PC-3 (cell line): Measurements from ENCODE around the gene PQBP1. TPM values are rescaled to one million over a fixed set of nuclear protein-coding genes. Genes with fewer than 3 reads are reported as not detected.
"Not testable (repeated sequence)": the region's sequence is repeated elsewhere in the genome, so short reads cannot be mapped to it uniquely, and the experiment has no call there.

Experiments used
- ATAC-seq: fragments of 200-7000 bp; cut with Tn5 transposase; 2 replicates; pipeline ENCODE4 v1.9.1; 2020; ENCODE audit warnings: mild to moderate bottlenecking, moderate library complexity
- BruUV-seq: library from RNA; stranded (reverse); fragments of 400-500 nt; replicated peaks from 2 replicates; lab custom pipeline; 2021; lab: Mats Ljungman, UMichigan
- CTCF ChIA-PET: fragments of 300-600 bp; sonication (Branson Sonifier 250); formaldehyde crosslinking; loops from one replicate; lab custom pipeline; 2022; ENCODE audit warnings: antibody characterized with exemption; lab: Charles Lee
- POLR2A ChIA-PET: fragments of 300-600 bp; sonication (Branson Sonifier 250); formaldehyde crosslinking; loops from one replicate; lab custom pipeline; 2022; ENCODE audit warnings: antibody characterized with exemption; ENCODE audit not compliant: unreplicated experiment; lab: Charles Lee
- DNase-seq: peaks from one replicate; pipeline ENCODE4 v3.0.0-alpha.2; 2015
- H2AFZ ChIP-seq: fragments of 300-600 bp; sonication (generic); 2 replicates; pipeline ENCODE4 v1.6.0; 2016; ENCODE audit warnings: antibody characterized with exemption, low read length
- H3F3A ChIP-seq: fragments of 300-600 bp; sonication (generic); one replicate; pipeline ENCODE4 v1.6.0; 2017; ENCODE audit warnings: antibody characterized with exemption, low read length, control low read depth, mild to moderate bottlenecking; ENCODE audit not compliant: unreplicated experiment
- H3K27ac ChIP-seq: fragments of 300-600 bp; sonication (generic); 2 replicates; pipeline ENCODE4 v1.5.1; 2016; ENCODE audit warnings: mild to moderate bottlenecking, low read length
- H3K27me3 ChIP-seq: fragments of 300-600 bp; sonication (generic); 2 replicates; pipeline ENCODE4 v1.6.1; 2016; ENCODE audit warnings: low read length, mixed read lengths
- H3K36me3 ChIP-seq: fragments of 300-600 bp; sonication (generic); 2 replicates; pipeline ENCODE4 v1.6.1; 2016; ENCODE audit warnings: low read depth, mixed run types, low read length, mixed read lengths
- H3K4me1 ChIP-seq: fragments of 300-600 bp; sonication (generic); 2 replicates; pipeline ENCODE4 v1.5.1; 2016; ENCODE audit warnings: low read length; ENCODE audit not compliant: insufficient read depth
- H3K4me2 ChIP-seq: fragments of 300-600 bp; sonication (generic); 2 replicates; pipeline ENCODE4 v1.6.0; 2016; ENCODE audit warnings: low read length
- H3K4me3 ChIP-seq: fragments of 300-600 bp; sonication (generic); 2 replicates; pipeline ENCODE4 v1.5.1; 2016; ENCODE audit warnings: mild to moderate bottlenecking, low read length, mixed read lengths
- H3K79me2 ChIP-seq: fragments of 300-600 bp; sonication (generic); 2 replicates; pipeline ENCODE4 v1.6.1; 2017; ENCODE audit warnings: low read length, mixed read lengths
- H3K9ac ChIP-seq: fragments of 300-600 bp; sonication (generic); 2 replicates; pipeline ENCODE4 v1.6.0; 2016; ENCODE audit warnings: mild to moderate bottlenecking, low read length
- H3K9me2 ChIP-seq: fragments of 300-600 bp; sonication (generic); replicated peaks from 2 replicates; pipeline ENCODE4 v1.6.1; 2016; ENCODE audit warnings: mixed run types, low read length, mixed read lengths
- H3K9me3 ChIP-seq: fragments of 300-600 bp; sonication (generic); 2 replicates; pipeline ENCODE4 v1.6.1; 2016; ENCODE audit warnings: low read length, mixed read lengths
- H4K20me1 ChIP-seq: fragments of 300-600 bp; sonication (generic); 2 replicates; pipeline ENCODE4 v1.6.1; 2016; ENCODE audit warnings: low read length, mixed read lengths
- CTCF ChIP-seq: fragments of 300-600 bp; sonication (generic); conservative IDR thresholded peaks from 2 replicates; pipeline ENCODE4 v1.5.1; 2017; ENCODE audit warnings: antibody characterized with exemption, low read depth, mild to moderate bottlenecking, low read length
- EZH2 ChIP-seq: fragments of 300-600 bp; sonication (generic); IDR thresholded peaks from one replicate; pipeline ENCODE4 v1.6.1; 2017; ENCODE audit warnings: antibody characterized with exemption, mild to moderate bottlenecking, low read length; ENCODE audit not compliant: unreplicated experiment
- EZH2phosphoT487 ChIP-seq: fragments of 300-600 bp; sonication (generic); IDR thresholded peaks from 2 replicates; pipeline ENCODE4 v1.6.1; 2018; ENCODE audit warnings: mild to moderate bottlenecking, antibody characterized with exemption, low read length, borderline replicate concordance
- intact Hi-C: fragments of 100-400 bp; cut with micrococcal nuclease; formaldehyde crosslinking; loops from 2 replicates; pipeline ENCODE4 v1.9.0; 2023
- total RNA-seq: library from RNA; depleted of rRNA; stranded (reverse); fragments of >200 nt; gene quantifications from 2 replicates; pipeline ENCODE4 v1.2.3, GENCODE V29; 2014

The PQBP1 gene
- total RNA-seq, 1 experiment from 2014 or later, result 189 TPM

- H3F3A ChIP-seq, result no peaks in the 10 kb centered on the region
- no peak overlapping the region for H2AFZ ChIP-seq
- H3K9ac ChIP-seq, result no peak overlapping the region
- no peaks in the 10 kb centered on the region for H3K27me3 ChIP-seq
- H4K20me1 ChIP-seq, result no peaks in the 10 kb centered on the region
- no peaks in the 10 kb centered on the region for H3K4me1 ChIP-seq
- H3K27ac ChIP-seq, result no peak overlapping the region
- H3K36me3 ChIP-seq, result no peaks in the 10 kb centered on the region
- H3K9me3 ChIP-seq, result no peaks in the 10 kb centered on the region
- H3K9me2 ChIP-seq, result no peaks in the 10 kb centered on the region
- intact Hi-C loops, result no loop called here
- CTCF ChIA-PET, result no interaction called here
- H3K4me2 ChIP-seq, result no peak overlapping the region
- DNase-seq (peak; percentile 14), ATAC-seq (peak; percentile 55)
- H3K4me3 ChIP-seq, result no peak overlapping the region
- POLR2A ChIA-PET, result no interaction called here
- no TSS peak for BruUV-seq
- H3K79me2 ChIP-seq, result no peaks in the 10 kb centered on the region
- TF ChIP-seq EZH2phosphoT487 (no peak), CTCF (no peak), EZH2 (no peak)
These were observed 14.0 kb upstream of the PQBP1 start for GRCh38 chrX:48883729-48884128.

DNA sequence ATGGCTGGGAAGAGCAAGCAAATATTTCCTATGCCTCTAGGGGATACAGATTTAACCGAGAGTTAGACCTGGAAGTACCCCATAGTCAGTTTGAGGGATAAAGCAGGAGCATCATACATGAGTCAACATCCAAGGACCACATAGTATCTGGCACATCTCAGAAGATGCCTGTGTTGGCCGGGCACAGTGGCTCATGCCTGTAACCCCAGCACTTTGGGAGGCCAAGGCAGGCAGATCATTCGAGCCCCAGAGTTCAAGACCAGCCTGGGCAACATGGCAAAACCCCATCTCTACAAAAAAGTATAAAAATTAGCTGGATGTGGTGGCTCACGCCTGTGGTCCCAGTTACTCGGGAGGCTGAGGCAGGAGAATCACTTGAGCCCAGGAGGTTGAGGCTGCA is 11.1 kb upstream of the PQBP1 start:
- ATAC-seq, intact Hi-C loops, H3K27ac ChIP-seq, BruUV-seq, H3K4me3 ChIP-seq, DNase-seq, H4K20me1 ChIP-seq, H2AFZ ChIP-seq, H3K36me3 ChIP-seq, H3K79me2 ChIP-seq, H3K9me2 ChIP-seq, H3K9ac ChIP-seq, CTCF ChIA-PET, H3K27me3 ChIP-seq, H3K9me3 ChIP-seq, H3F3A ChIP-seq, H3K4me1 ChIP-seq, H3K4me2 ChIP-seq: not testable (repeated sequence)
- POLR2A ChIA-PET, result interaction anchor here (0.6 kb wide), 1 partner anchor 304 kb away, joined by 11 read pairs; no protein-coding TSS in a partner anchor

GRCh38 chrX:48890296-48890925 is 7.3 kb upstream of the PQBP1 start:
- Histone ChIP-seq H3K4me2 (peak overlapping the region; percentile 96), H2AFZ (peak overlapping the region; percentile 86), H3K9ac (peak overlapping the region; percentile 61; the same call in 1 of the 2 replicates), H3K9me3 (no peaks in the 10 kb centered on the region), H3F3A (no peaks in the 10 kb centered on the region), H3K4me1 (peaks cover 9% of the 10 kb centered on the region; the same call in 1 of the 2 replicates), H3K9me2 (no peaks in the 10 kb centered on the region), H3K4me3 (peak overlapping the region; percentile 64), H3K27me3 (no peaks in the 10 kb centered on the region), H4K20me1 (no peaks in the 10 kb centered on the region), H3K79me2 (peaks cover 7% of the 10 kb centered on the region), H3K27ac (no peak overlapping the region), H3K36me3 (no peaks in the 10 kb centered on the region; the same call in 1 of the 2 replicates)
- DNase-seq (peak; percentile 12), ATAC-seq (no peak)
- intact Hi-C loops, result loop anchor here (2.0 kb wide), 3 partner anchors 22 to 88 kb away; partner anchors contain the start of gene HDAC6
- CTCF ChIA-PET, result no interaction called here
- TF ChIP-seq CTCF, result no peak
- POLR2A ChIA-PET, result no interaction called here
- TSS peak; percentile 25 for BruUV-seq
